HepG2 (cell line): ENCODE data around the gene RHCE. TPM values are rescaled to one million over a fixed set of nuclear protein-coding genes. Genes with fewer than 3 reads are reported as not detected.

Source experiments
- ESRRA ChIP-seq: sonication (generic); formaldehyde crosslinking; IDR thresholded peaks from 2 replicates; pipeline ENCODE4 v1.5.1; 2020; ENCODE audit warnings: mild to moderate bottlenecking, low read depth, missing genetic modification reagents
- GATAD1 ChIP-seq: IDR thresholded peaks from 2 replicates; pipeline ENCODE4 v1.6.1; 2016; ENCODE audit warnings: missing genetic modification reagents, missing compliant biosample characterization
- HNRNPK ChIP-seq: fragments of 200-400 bp; formaldehyde crosslinking; IDR thresholded peaks from 2 replicates; pipeline ENCODE4 v1.6.1; 2018; ENCODE audit warnings: low read length, low read depth, moderate library complexity, mild to moderate bottlenecking; ENCODE audit not compliant: poor library complexity, severe bottlenecking
- KLF11 ChIP-seq: IDR thresholded peaks from 2 replicates; pipeline ENCODE4 v1.6.1; 2016; ENCODE audit warnings: missing compliant biosample characterization
- LCORL ChIP-seq, 2 experiments: fragments of 450-650 bp in 1 of 2; sonication (generic) in 1 of 2; formaldehyde crosslinking in 1 of 2; IDR thresholded peaks; 2 replicates each; pipeline versions ENCODE4 v1.5.0 to v1.6.1; 2017 to 2020; ENCODE audit warnings: antibody characterized with exemption in 1 of 2, missing genetic modification reagents in 1 of 2
- SMARCE1 ChIP-seq: fragments of 450-650 bp; IDR thresholded peaks from 2 replicates; pipeline ENCODE4 v1.6.1; 2017; ENCODE audit warnings: borderline replicate concordance
- STAT6 ChIP-seq: sonication (generic); formaldehyde crosslinking; IDR thresholded peaks from 2 replicates; pipeline ENCODE4 v1.4.0; 2020; ENCODE audit warnings: missing genetic modification reagents, mild to moderate bottlenecking, borderline replicate concordance
- THAP9 ChIP-seq: sonication (generic); formaldehyde crosslinking; IDR thresholded peaks from 2 replicates; pipeline ENCODE4; 2020; ENCODE audit warnings: missing genetic modification reagents, mild to moderate bottlenecking, borderline replicate concordance
- ZNF142 ChIP-seq: sonication (generic); formaldehyde crosslinking; IDR thresholded peaks from 2 replicates; pipeline ENCODE4 v1.4.0; 2020; ENCODE audit warnings: missing genetic modification reagents
- ZNF333 ChIP-seq: sonication (generic); formaldehyde crosslinking; IDR thresholded peaks from 2 replicates; pipeline ENCODE4 v1.4.0; 2020; ENCODE audit warnings: mild to moderate bottlenecking, missing genetic modification reagents, borderline replicate concordance
- ZNF598 ChIP-seq: sonication (generic); formaldehyde crosslinking; IDR thresholded peaks from 2 replicates; pipeline ENCODE4 v1.5.1; 2020; ENCODE audit warnings: mild to moderate bottlenecking, missing genetic modification reagents, borderline replicate concordance
- ZNF737 ChIP-seq: sonication (generic); formaldehyde crosslinking; IDR thresholded peaks from 2 replicates; pipeline ENCODE4 v1.5.0; 2020; ENCODE audit warnings: missing genetic modification reagents, mild to moderate bottlenecking, borderline replicate concordance
- ZSCAN9 ChIP-seq: IDR thresholded peaks from 2 replicates; pipeline ENCODE4 v1.6.1; 2016; ENCODE audit warnings: borderline replicate concordance
- polyA plus RNA-seq, 8 experiments: library from polyadenylated mRNA; depleted of rRNA in 3 of 8; stranded (reverse) in 7 of 8; unstranded in 1 of 8; fragments of >200 nt; fragmentation: Illumina TruSeq in 4 of 8; extraction: Trizol in 4 of 8; gene quantifications; 2 replicates each; pipeline versions ENCODE4 v1.2.1 to v1.2.3, GENCODE V29; 2011 to 2016; ENCODE audit warnings: low read depth in 4 of 8, missing spikeins in 1 of 8, mixed read lengths in 1 of 8; ENCODE audit not compliant: insufficient read depth in 1 of 8
- total RNA-seq, 5 experiments: library from RNA; depleted of rRNA; stranded (reverse); fragments of >200 nt; fragmentation: Illumina TruSeq; extraction: Trizol; gene quantifications; 2 replicates each; pipeline ENCODE4 v1.2.3, GENCODE V29; 2016; ENCODE audit warnings: low read depth in 1 of 5

RHCE gene
- total and polyA plus RNA-seq, 2 of the 13 experiments (the other 11 are each of a cell fraction or from before 2014, with no cell fraction given): 0.30 TPM; not detected in 1

- TF ChIP-seq HNRNPK (peak; percentile 61), ZNF737 (CRISPR knock-in tag) (0 out of 2 replicates have a peak, but pooled peaks have one; percentile 57), LCORL (IDR thresholded peaks at IDR 0.05) (no peak), LCORL (CRISPR knock-in tag; IDR thresholded peaks at IDR 0.05) (peak; percentile 66), KLF11 (CRISPR knock-in tag) (0 out of 2 replicates have a peak, but pooled peaks have one; percentile 59), ZNF598 (CRISPR knock-in tag) (0 out of 2 replicates have a peak, but pooled peaks have one; percentile 23), STAT6 (CRISPR knock-in tag) (no peak), GATAD1 (CRISPR knock-in tag) (0 out of 2 replicates have a peak, but pooled peaks have one; percentile 43), ZNF142 (CRISPR knock-in tag) (peak; percentile 84; the same call in 1 of the 2 replicates), SMARCE1 (no peak), THAP9 (peak; percentile 72), ZNF333 (peak; percentile 83; the same call in 1 of the 2 replicates), ESRRA (CRISPR knock-in tag) (peak; percentile 33; the same call in 1 of the 2 replicates), ZSCAN9 (CRISPR knock-in tag) (no peak)
Observed at GRCh38 chr1:25338188-25338981, 82.2 kb downstream of the RHCE start, which contains the start of gene TMEM50A (continued).
